Transverse colon (tissue), 4 donors: Measurements from ENCODE around the gene TARS1.

Experiments
- POLR2A ChIP-seq: fragments of 450-650 bp; IDR thresholded peaks from one replicate; pipeline ENCODE4 v1.6.1; 2016; ENCODE audit warnings: antibody characterized with exemption, mild to moderate bottlenecking, moderate library complexity
- POLR2AphosphoS5 ChIP-seq, 3 donors: sonication (generic); formaldehyde crosslinking; IDR thresholded peaks; one replicate each; pipeline ENCODE4 v1.6.1; 2016; ENCODE audit warnings: antibody characterized with exemption in 3 of 3
- TF ChIP-seq, protein P1 (sequence below), 5 experiments: fragments of 200-600 bp in 3 of 5; fragments of 450-650 bp in 2 of 5; sonication (generic) in 3 of 5; IDR thresholded peaks; 1 replicate in 2 of 5; 2 replicates in 3 of 5; pipeline ENCODE4 v1.5.1; 2016 to 2017; ENCODE audit warnings: antibody characterized with exemption in 5 of 5, inconsistent platforms in 3 of 5, mild to moderate bottlenecking in 2 of 5, moderate library complexity in 1 of 5

DNA sequence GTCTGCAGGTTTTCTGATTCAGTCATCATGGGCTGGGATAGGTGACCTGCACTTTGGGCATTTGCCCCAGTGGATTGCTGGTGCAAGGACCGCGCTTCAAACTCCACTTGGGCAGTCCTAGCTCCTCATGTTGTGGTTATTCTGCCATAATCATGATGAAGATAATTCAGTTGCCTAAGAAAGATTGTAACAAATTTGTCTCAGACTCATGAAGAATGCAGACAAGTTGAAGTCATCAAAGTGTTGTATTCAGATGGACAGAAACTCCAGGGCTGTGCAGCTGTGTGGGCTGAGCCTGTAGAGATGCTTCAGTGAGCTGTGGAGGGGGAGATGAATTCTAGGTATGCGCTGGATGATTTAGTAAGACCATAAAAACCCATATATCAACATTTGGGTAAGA lies 38.5 kb downstream of the TARS1 start:
- TF ChIP-seq, protein P1, sequence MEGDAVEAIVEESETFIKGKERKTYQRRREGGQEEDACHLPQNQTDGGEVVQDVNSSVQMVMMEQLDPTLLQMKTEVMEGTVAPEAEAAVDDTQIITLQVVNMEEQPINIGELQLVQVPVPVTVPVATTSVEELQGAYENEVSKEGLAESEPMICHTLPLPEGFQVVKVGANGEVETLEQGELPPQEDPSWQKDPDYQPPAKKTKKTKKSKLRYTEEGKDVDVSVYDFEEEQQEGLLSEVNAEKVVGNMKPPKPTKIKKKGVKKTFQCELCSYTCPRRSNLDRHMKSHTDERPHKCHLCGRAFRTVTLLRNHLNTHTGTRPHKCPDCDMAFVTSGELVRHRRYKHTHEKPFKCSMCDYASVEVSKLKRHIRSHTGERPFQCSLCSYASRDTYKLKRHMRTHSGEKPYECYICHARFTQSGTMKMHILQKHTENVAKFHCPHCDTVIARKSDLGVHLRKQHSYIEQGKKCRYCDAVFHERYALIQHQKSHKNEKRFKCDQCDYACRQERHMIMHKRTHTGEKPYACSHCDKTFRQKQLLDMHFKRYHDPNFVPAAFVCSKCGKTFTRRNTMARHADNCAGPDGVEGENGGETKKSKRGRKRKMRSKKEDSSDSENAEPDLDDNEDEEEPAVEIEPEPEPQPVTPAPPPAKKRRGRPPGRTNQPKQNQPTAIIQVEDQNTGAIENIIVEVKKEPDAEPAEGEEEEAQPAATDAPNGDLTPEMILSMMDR (IDR thresholded peaks at IDR 0.05) = no peak
- no peak for TF ChIP-seq POLR2A
- no peak for TF ChIP-seq POLR2AphosphoS5 (IDR thresholded peaks at IDR 0.05)
